Left renal cortex interstitium (tissue), 4 donors: ENCODE results near the gene TCF7L2. TPM values are rescaled to one million over a fixed set of nuclear protein-coding genes. Genes with fewer than 3 reads are reported as not detected.

Experiments
- DNase-seq, 4 donors: peaks; one replicate each; pipeline ENCODE4 v3.0.0-alpha.2; 2013; ENCODE audit warnings: low read depth in 4 of 4, low spot score in 2 of 4, missing footprints in 1 of 4
- polyA plus RNA-seq, 4 donors: library from polyadenylated mRNA; unstranded; fragments of 120-200 nt; gene quantifications; one replicate each; pipeline ENCODE4 v1.2.1, GENCODE V29; 2013; ENCODE audit not compliant: insufficient read length in 4 of 4

The TCF7L2 gene
- polyA plus RNA-seq, 4 donors = 35.6 to 57.0 (median 43.7) TPM

DNA sequence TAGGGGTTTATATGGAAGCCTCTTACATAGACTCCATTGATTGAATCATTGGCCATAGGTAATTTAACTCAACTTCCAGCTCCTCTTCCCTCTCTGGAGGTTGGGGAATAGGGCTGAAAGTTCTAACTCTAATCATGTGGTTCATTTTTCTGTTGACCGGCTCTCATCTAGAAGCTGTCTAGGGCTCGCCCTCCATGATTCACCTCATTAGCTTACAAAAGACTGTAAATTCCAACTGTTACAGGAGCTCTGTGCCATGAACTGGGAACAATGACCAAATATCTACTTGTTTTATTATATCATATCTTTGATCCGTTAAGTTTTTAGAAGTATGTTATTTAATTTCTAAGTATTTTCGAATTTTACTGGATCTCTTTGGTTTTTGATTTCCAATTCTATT is 263.0 kb downstream of the TCF7L2 start:
- DNase-seq = no peak

DNA sequence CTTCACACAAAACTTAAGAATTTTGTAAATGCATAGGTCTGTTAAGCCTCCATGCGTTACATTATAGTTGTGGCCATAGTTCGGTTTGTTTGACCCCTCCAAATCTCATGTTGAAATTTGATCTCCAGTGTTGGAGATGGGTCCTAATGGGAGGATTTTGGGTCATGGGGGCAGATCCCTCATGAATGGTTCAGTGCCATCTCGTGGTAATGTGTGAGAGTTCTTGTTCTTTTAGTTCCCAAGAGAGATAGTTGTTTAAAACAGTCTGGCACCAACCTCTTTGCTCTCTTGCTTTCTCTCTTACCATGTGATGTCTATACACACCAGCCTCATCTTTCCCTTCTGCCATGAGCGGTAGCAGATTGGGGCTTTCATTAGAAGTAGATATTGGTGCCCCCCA is 264.3 kb downstream of the TCF7L2 start:
- DNase-seq = no peak

DNA sequence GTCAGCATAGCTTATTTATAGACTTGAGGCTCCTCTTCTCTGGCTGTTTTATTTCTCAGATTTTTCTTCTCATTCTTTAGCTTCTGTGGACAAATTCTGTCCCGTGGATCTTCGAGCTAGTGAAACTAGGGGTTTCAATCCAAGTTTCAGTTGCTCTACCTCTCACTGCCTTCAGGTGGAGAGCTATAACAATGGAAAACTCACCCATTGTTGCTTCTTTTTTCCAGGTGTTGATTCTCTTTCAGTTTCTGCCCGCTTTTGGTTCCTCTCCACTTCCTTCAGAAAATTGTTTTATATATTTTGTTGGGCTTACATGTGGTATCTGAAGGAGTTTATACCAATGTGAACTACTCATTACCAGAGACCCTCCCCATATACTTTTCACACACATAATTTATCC is 266.1 kb downstream of the TCF7L2 start:
- no peak for DNase-seq
